HG02884 (cell line): ENCODE data around the gene VARS1.
"Not testable (repeated sequence)": the region's sequence is repeated elsewhere in the genome, so short reads cannot be mapped to it uniquely, and the experiment has no call there.

ENCODE experiments used
- ATAC-seq: cut with Tn5 transposase; IDR thresholded peaks from one replicate; pipeline ENCODE4 v1.9.1; 2021; ENCODE audit warnings: mild to moderate bottlenecking, moderate library complexity; ENCODE audit not compliant: unreplicated experiment

The VARS1 gene

DNA sequence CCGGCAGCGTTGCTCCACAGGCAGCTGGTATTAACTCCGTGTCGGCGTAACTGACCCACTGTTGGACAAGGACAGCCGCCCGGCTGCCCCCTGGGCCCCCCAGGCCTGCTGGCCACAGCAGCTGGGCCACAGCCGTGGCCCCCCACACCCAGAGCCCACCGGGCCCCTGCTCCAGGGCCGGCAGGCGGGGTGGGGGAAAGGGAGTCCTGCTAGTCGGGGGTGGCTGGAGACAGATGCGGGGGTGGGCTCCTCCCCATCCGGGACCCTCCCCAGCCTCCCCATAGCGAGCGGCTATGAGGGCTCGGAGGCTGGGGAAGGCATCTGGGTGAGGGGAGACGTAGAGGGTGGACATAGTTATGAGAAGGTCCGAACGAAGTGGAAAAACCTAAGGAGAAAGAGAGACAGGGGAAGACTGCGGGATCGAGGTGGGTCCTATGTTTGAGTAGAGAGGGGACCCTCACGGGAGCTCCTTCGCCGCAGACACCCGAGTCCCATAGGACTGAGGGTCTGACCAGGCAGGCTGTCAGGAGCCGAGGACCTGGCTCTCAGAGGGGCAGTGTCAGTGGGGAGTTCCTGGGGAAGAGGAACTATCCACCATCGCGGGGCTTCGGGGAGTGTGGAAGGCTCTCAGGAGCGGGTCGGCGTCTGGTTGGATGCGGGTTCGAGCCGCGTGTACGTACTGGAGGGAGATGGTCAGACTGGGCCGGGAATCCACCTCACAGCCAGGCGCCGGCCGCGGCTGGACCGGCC lies 511 bp downstream of the VARS1 start:
- no peak for ATAC-seq

GRCh38 chr6:31794294-31794865 lies 1.2 kb downstream of the VARS1 start:
- ATAC-seq = no peak

GRCh38 chr6:31793927-31794245 lies 1.7 kb downstream of the VARS1 start:
- not testable (repeated sequence) for ATAC-seq

DNA sequence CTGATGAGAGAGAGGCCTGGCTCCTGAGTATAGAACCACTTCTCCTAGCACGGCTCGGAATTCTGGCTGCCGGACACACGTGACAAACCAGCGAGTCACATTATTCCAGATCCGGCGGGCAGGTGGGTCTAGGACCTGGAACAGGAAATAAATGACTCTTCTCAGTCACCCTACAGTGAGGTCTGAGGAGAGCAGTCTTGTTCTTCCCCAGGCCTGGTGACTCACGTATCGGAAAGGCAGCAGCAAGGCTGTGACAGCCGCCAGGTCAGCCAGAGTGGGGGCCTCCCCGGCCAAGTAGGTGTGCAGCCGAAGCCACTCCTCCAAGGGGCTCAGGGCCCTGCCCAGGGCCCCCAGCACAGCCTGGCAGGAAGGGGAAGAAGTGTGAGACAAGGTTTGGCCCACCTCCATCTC lies 2.8 kb downstream of the VARS1 start:
- no peak for ATAC-seq

DNA sequence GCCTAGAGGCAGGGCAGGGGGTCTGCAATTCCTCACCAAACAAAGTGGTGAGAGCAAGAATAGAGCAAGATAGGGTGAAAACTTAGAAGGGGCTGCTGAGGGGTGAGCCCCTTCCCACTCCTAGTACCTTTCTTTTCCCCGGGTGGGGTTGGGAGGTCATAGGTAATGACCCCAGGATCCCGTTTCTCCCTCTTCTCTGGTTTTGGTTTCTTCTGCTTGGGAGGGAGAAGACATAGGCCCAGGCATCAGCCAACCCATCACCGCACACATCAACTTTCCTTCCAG lies 3.5 kb downstream of the VARS1 start:
- ATAC-seq = no peak

DNA sequence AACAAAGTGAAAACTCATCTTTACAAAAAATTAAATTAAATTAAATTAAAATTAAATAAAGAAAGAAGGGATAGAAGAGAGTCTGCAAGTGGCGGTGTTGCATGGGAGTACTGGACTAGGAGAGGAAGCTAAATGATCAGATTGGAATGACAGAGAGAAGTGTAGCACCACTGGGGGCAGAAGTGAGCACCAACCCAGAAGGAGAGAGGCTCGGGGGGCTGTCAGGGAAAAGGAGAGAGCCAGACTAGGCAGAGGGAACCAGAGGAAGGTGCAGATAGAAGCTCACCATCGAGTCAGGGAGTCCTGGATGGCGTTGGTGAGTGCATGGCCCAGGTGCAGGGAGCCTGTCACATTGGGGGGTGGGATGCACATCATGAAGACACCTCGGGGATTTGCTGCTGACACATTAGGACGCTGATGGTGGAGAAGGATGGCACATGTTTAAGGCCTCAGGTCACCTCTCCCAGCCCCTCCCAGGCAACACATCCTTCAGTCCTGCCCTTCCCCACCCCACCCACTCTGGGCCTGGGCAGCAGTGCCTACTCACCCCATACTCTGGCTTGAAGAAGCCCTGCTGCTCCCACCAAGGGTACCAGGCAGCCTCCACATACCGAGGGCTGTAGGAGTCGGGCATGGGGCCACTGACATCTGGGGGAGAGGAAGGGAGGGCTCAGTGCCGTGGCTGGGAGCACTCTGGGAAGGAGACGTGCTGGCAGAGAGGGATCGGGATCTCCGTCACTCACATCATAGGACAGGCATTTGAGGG lies 4.0 kb downstream of the VARS1 start:
- ATAC-seq = no peak

- ATAC-seq = no peak
These were observed 10.1 kb downstream of the VARS1 start for GRCh38 chr6:31785475-31785874.

DNA sequence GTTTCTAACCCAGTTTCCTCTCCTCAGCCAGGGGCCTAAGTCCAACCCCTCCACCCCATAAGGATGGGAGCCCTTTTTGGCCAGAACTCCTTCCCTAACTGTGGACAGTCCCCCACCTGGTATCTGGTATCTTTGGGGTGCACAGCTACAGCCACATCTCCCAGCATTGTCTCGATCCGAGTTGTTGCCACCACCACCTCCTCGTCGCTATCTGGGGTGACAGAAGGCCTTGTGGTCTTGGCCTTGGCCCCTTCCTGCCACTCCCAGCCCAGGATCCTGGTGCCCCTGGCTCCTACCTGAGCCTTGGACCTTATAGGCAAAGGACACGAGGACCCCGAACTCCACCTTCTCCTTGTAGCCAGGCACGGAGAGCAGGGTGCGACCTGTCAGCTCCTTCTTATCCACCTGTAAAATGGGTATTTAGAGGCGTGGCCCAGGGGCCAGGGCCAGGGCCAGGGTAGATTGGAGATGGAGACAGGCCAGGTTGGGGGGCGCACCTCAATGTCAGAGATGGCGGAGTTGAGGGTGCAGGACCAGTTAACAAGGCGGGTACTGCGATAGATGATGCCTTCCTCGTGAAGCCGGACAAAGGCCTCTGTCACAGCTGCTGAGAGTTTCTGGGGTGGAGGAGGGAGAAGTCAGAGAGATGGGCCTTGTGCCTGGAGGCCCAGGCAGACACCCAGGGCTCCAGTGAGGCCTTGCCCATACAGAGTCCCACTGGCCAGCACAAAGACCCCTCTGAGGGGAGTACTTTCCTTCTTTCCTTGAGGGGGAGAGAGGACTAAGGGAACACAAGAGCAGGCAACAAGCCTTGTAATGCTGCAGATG lies 11.2 kb downstream of the VARS1 start:
- ATAC-seq = no peak

DNA sequence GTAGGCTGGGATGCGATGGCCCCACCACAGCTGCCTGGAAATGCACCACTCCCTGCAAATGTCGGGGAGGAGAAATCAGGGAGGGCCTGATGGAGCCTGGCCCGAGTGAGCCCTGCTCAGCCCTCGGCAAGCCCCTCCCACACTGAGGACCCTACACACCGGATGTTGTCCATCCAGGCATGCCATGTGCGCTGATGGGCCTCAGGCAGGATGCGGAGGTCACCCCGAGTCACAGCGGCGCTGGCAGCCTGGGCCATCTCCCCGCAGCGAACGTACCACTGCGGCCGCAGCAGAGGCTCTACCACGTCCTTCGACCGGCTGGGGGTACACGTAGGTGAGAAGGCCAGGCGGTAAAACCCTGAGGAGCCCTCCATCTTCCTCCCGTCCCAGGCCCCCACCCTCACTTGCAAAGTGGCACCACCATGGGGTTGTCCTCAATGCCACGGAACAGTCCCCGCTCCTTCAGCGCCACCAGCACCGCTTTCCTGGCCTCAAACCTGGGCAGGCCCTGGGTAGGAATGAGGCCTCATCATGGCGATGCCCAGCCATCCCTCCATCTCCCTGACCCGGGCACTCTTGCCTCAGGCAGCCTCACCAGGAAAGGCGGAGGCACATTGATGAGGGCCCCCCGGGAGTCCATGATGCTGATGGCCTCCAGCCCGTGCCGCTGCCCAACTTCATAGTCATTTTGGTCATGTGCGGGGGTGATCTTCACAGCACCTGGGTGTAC lies 13.3 kb downstream of the VARS1 start:
- no peak for ATAC-seq

- no peak for ATAC-seq
These were observed 14.1 kb downstream of the VARS1 start for GRCh38 chr6:31781244-31782125.

- no peak for ATAC-seq
These were observed 14.9 kb downstream of the VARS1 start for GRCh38 chr6:31780507-31781243.

DNA sequence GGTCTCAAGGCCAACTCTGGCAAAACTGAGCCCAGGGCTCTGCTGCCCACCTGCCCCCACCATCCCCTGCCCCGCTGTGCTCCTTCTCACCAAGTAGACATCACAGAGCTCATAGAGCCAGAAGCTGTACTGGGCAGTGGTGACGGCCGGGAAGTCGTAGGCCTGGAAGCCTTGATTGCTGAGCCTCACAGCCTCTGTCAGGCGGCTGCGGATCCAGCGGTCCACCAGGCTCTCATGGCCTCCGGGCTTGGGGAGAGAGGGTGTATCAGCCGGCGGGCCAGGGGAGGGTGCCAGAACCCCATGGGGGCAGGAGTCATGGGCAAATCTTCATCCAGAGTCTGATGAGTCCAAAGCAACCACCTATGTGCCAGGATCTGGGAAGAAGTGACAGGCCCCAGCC lies 15.6 kb downstream of the VARS1 start:
- ATAC-seq = no peak

DNA sequence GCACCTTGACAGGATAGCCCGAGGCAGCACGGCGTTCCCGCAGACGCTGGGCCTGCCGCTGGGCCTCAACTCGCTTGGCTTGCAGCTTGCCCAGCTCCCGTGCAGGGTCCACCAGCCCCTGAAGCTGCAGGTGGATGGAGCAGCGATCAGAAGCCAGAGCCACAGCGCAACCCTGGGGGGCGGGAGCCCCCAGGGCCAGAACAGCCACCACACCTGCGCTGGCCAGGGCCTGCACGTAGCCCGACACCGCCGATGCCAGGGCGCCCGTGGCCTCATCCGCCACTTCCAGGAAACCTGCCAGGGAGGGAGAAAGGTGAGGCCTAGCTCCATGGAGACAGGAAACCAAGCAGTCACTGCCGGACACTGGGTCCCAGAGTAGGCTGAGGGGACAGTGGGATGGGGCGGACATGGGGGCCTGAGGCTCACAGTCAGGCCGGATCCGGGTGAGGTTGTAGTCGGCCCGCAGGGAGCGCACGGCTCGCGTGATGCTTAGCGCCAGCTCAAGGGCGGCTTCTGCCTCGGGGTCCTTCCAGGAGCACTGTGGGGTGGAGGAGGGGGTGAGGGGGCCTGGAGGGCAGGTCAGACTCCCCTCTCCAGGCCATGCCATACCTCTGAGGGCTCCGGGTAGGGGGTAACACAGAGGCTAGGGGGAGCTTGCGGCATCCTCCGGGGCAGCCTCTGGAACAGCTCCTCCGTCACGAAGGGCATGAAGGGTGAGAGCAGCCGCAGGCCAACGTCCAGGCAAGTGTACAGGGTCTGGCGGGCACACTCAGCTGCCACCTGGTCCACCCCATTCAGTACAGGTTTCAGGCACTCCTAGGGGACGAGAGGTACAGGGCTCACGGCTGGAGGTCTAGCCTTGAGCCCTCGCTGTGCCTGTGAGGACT lies 16.3 kb downstream of the VARS1 start:
- no peak for ATAC-seq

DNA sequence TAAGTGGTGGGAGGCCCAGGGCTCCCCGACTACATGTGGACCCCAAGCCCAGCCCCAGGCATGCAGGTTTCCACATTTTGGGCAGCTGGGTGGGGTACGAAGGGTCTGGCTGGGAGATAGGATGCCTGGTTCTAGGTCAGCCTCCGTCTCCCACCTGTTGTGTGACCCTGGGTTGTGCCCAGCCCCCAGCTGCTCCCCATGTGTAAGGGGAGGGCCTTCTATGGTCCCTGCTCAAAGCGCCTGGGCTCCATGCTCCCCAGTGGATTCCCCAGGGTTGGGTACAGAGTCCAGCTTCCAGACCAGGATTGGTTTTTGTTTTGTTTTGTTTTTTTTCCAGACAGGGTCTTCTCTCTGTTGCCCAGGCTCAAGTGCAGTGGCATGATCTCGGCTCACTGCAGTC lies 17.4 kb downstream of the VARS1 start:
- no peak for ATAC-seq

DNA sequence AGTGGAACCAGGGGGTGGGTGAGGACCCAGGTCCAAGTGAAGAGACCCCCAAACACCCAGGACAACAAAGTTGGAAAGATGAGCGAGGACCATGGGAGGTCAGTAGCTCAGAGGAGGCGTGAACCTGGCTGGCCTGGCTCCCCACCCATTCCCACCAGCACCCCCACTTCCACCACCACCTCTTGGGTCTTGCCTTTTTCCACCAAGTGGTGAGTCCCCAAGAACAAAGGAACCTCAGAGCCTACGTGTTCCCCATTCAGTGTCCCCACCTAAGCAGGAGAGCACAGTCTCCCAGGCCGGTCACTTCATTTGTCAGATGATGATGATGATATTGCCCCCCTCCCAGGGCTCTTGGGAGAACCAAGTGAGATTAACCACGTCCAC lies 17.9 kb downstream of the VARS1 start:
- no peak for ATAC-seq

DNA sequence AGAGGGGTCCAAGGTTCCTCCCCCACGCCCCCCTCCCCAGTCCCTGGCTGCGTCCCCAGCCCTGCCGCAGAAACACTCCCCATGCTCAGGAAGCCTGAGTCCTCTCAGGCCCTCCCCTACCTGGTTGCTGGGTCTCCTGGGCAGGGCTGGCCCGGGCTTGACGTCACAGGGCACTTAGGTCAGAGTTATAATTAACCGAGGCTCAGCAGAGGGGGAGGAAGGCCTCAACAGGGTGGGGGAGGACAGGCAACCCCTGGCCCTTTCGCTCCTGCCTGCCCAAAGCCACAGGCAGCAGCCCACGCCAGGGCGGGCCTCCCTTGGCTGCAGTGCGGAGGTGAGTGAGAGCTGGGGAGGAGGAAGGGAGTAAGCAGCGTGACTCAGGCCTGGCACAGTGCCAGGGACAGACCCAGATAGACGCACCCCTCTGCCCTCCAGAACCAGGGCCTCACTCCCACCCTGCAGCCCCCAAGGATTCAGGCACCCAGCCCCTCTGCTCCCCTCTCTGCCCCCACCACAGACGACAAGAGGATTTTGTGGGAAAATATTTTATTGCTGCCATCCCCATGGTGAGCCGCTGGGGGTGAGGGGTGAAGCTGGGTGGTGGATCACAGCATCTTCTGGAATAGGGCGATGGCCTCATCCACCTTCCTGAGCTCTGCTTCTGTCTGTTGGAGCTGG lies 18.4 kb downstream of the VARS1 start, which contains the start of gene VWA7:
TSS of gene VWA7 (minus strand) at position 340 of the 678 bp plus-strand sequence. CDS start 549 bp downstream, outside the sequence.
- ATAC-seq = peak; percentile 59

DNA sequence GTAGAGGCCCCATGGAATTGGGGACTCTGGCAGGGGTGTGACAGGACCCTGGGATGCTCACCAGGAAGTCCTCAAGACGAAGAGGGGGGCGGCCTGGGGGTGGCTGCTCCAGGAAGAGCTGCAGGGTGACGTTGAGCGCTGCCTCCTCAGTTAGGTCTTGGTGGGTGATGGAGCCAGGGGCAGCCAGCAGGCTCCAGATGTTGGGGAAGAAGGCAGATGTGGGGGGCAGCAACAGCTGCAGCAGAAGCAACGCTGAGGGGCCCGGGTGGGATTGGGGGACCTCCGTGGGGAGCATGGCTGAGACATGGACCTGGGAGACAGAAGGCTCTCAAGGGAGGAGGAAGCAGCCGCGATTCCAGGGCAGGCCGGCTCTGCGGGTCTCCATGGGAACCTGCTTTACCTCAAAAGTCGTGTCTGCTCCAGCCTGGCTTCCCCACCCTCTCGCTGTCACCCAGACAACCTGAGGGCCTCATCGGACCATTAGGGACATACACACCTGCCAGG lies 19.0 kb downstream of the VARS1 start:
- ATAC-seq = no peak
